A549 treated with CpdA at 1 μM for 4 hours (cell line): ENCODE data around the gene SAG. TPM values are rescaled to one million over a fixed set of nuclear protein-coding genes. Genes with fewer than 3 reads are reported as not detected.

Source experiments
- total RNA-seq: library from RNA; stranded (reverse); fragments of 200-300 nt; extraction: Qiagen RNA extraction; gene quantifications from 5 replicates; pipeline ENCODE4 v1.2.3, GENCODE V29; 2022; ENCODE audit warnings: low read depth

SAG gene
- total RNA-seq, result not detected in 5 replicates

GRCh38 chr2:233307565-233307964 lies at the start of gene SAG:
SAG (plus strand) TSS chr2:233307816; CDS start chr2:233309190, 1,374 bp downstream.

GRCh38 chr2:233353769-233354499 lies 46.3 kb downstream of the SAG start, which contains the start of gene DGKD:
DGKD (plus strand) TSS chr2:233354494; CDS start chr2:233354519, 25 bp downstream.

Other genes starting within 250 kb of the SAG start
- gene INPP5D, start 247.5 kb upstream of the SAG start, total RNA-seq, result 0.49 to 1.1 TPM (median 0.75 TPM) in 5 replicates
- 47.2 to 52.3 TPM (median 49.1 TPM) in 5 replicates for gene ATG16L1, start 56.1 kb upstream of the SAG start, total RNA-seq
- gene DGKD, start 46.7 kb downstream of the SAG start, total RNA-seq, result 76.0 to 108 TPM (median 89.2 TPM) in 5 replicates